HuH-7 (cell line): ENCODE measurements around the gene KLRK1.
"Not testable (repeated sequence)": the region's sequence is repeated elsewhere in the genome, so short reads cannot be mapped to it uniquely, and the experiment has no call there.

Source experiments
- DNase-seq: peaks from one replicate; pipeline ENCODE4 v3.0.0; 2011; ENCODE audit warnings: low spot score

KLRK1 gene

GRCh38 chr12:10388624-10389413, 1.0 kb downstream of the KLRK1 start:
- DNase-seq, result no peak

GRCh38 chr12:10387498-10387897, 2.3 kb downstream of the KLRK1 start:
- not testable (repeated sequence) for DNase-seq

DNA sequence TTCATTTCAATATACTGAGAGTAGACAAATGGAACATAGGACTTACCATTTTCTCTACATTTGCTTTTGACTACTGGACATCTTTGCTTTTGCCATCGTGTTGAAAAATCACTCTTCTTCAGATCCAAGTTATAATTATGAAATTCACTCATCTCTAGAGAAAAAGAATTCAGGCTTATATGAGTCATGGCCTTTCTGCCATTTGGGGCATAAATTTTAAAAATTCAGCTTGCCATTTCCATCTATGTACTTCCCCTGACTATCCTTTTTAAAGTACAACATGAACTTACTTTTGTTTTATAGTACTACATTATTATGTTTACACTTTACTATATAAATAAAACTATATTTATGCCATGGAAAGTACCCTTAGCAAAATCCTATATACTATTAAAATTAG, 3.0 kb downstream of the KLRK1 start:
- DNase-seq, result no peak

DNA sequence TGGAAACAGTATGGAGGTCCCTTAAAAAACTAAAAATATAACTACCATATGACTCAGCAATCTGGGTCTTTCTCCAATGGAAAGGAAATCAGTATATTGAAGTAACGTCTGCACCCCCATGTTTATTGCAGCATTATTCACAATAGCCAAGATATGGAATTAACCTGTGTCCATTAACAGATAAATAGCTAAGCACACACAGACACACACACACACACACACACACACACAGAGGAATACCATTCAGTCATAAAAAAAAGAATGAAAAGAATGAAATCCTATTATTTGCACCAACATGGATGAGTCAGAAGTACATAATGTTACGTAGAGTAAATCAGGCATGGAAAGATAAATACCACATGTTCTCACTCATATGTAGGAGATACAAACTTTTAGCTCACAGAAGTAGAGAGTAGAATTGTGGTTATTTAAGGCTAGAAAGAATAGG, 4.7 kb downstream of the KLRK1 start:
- DNase-seq, result no peak

- DNase-seq, result no peak
These were observed 5.7 kb downstream of the KLRK1 start for GRCh38 chr12:10384191-10384590.

DNA sequence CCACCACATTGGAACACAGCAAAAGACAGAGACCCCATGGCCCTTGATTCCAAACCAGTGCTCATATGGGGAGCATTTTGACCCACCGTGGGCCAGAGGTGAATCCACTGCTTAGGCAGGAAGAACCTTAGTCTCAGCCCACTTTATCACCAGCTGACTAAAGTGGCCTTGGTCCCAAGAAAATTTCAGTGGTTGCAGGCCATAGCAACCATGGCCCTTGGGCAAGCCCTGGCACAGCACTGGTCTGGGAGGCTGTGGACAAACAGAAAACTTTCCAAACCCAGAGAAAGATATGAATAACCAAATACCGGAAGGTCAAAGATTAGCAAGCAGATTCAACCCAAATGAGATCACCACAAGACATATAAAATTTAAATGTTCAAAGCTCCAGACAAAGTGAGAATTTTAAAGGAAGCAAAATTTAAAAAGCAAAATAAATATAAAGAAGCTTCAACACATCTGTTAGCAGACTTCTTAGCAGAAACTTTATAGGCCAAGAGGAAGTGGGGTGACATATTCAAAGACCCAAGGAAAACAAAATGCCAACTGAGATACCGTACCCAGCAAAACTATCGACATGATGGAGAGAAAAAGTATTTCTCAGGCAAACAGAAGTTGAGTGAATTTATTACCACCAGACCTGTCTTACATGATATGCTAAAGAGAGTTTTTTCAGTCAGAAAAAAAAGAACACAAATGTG, 7.8 kb downstream of the KLRK1 start:
- DNase-seq, result no peak

GRCh38 chr12:10378737-10379136, 11.1 kb downstream of the KLRK1 start:
- DNase-seq, result not testable (repeated sequence)

- no peak for DNase-seq
These were observed 15.2 kb downstream of the KLRK1 start for GRCh38 chr12:10374624-10375018.

- DNase-seq, result no peak
These were observed 17.3 kb downstream of the KLRK1 start for GRCh38 chr12:10372559-10372958.

DNA sequence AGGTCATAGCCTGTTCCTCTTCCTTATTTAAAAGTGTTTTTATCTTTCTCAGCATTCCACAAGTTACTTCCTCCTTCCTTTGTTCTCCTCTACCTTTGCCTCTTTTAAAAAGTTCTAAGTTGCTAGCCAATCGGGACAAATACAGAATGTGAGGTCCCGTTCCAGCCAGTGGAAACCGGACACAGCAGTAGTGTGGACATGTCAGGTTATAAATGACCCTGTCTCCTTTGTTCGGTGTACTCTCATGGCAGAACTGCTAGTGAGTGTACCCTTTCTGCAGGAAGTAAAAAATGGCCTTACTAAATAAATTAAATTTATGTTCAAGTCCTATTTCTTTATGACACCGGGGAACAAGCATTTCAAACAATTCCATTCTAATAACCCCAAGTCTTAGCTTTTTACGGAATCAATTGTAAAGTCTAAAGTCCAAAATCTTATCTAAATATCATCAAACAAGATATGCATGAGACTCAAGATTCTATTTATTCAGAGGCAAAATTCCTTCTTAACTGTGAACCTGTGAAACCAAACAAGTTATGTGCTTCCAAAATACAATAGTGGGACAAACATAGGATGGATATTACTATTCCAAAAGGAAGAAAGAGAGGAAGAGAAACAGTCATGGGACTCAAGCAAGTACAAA, 17.8 kb downstream of the KLRK1 start:
- not testable (repeated sequence) for DNase-seq

GRCh38 chr12:10369557-10370415, 20.1 kb downstream of the KLRK1 start:
- DNase-seq, result no peak

DNA sequence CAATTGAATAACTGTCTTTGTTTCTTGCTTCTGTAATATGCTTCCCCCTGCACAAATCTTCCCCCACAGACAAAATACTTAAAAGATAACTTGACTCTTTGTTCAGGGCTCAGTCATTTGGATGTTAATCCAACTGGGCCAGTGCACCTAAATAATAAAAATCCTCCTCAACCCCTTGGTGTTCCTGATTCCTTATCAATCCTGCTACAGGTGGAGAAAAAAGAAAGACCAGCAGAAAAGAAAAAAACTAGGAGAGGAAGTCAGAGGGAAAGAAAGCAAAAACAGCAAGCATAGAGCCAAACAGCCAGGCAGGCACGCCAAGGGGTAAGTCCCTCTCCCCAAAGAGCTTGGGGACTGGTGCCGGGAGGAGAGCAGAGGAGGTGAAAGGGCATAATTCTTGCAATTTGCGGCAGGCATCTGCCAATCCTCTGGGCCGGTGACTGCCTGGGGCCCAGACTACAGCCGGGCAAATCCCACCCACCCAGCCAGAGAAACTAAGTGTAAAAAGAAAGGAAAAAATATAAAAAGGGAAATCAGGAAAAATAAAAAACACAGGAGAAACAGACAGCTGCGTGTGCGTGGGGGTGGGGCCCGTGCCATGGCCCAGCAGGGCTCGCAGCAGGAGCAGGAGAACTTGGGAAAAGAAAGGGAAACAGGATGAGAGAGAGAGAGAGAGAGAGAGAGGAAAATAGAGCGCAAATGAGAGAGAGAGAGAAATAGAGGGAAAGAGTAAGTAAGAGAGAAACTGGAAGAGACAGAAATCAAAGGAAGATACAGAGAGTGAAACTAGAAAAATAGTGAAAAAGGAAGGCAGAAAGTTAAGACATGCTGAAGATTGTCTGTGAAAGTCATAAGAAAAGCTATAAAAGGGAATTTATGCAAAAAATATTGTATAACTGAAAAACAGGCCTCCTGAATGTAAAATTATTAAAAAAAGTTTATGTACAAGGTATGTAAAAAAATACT, 21.4 kb downstream of the KLRK1 start:
- no peak for DNase-seq

DNA sequence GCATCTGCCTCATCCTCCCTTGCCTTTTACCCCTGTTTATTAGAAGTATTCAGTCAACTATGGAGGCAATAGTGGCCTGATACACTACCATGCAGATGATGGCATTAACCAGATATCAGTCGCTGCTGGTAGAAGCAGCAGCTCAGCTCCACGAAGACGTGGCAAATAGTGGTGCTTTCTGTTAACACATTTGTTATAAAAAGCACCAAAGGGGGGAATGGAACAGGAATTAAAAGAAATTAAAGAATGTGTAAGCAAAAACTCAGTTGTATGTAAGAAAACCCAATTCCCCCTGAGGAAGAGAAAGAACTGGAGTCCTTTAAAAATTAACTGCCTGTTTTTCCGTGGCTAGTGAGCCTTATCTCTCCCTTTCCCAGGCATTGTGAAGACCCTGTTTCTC, 22.1 kb downstream of the KLRK1 start:
- not testable (repeated sequence) for DNase-seq

GRCh38 chr12:10366875-10367274, 23.0 kb downstream of the KLRK1 start:
- no peak for DNase-seq

DNA sequence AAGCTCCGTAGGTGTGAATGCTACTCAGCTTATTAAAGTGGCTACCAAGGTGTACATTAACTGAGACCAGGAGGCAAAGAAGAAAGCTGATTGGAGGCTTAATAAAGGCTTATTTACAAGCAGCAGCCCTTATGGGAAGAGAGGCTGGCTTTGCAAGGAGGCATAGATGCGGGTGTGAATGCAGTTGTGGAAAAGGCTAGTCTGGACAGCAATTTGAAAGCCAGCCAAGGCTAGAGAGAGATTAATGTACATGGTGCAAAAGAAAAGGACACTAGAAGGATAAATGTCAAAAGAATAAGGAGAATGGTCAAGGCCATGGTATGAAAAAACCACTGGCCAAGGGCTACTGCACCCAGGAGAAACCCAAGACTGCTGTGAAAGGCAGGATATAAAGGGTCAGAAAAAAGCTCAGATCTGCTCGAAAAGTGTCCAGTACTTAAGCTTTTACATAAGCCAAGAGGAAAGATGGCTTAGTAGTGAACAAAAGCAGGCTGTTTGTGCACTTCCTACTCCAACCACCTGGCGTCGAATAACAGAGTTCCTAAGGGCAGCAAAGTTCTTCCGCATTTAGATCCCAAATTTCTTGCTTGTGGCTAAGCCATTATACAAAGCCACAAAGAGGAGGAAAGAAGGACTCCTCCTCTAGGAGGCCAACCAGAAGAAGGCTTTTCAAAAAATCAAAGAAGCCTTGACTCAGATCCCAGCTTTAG, 24.0 kb downstream of the KLRK1 start:
- no peak for DNase-seq

DNA sequence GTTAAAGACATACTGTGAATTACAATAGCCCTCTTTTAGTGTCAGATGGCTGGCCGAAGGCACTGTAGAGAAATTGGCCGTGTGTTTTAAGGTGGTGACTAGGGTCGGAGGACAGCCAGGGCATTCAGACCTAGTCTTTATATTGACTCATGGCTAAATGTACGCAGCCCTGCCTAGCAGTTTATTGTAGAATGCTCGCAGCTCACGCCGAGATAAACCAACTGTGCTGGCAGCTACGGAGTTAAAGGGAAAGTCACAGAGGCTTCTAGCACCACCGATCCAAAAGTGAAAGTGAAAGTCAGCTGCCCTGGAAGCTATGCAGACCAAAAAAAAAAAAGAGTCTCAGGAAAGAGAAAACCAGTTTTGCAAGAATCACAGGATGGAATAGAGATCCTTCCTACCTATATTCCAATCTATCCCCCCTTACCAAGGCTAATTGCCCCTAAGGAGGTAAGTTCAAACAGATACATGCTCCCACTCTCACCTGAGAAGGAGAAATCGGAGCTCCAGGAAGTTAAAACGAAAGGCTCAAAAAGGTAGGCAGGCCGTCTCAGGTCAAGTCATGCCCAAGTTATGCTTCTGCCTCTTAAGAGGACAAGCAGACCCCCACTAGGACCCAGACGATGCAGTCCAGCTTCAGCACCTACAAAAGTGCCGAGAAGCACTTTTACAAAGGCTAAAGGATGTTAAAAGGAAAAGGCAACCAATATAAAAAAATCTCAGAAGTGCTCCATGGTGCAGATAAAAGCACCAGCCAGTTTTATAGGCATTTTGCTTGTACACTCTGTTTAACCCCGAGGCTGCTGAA, 24.8 kb downstream of the KLRK1 start:
- DNase-seq, result no peak

DNA sequence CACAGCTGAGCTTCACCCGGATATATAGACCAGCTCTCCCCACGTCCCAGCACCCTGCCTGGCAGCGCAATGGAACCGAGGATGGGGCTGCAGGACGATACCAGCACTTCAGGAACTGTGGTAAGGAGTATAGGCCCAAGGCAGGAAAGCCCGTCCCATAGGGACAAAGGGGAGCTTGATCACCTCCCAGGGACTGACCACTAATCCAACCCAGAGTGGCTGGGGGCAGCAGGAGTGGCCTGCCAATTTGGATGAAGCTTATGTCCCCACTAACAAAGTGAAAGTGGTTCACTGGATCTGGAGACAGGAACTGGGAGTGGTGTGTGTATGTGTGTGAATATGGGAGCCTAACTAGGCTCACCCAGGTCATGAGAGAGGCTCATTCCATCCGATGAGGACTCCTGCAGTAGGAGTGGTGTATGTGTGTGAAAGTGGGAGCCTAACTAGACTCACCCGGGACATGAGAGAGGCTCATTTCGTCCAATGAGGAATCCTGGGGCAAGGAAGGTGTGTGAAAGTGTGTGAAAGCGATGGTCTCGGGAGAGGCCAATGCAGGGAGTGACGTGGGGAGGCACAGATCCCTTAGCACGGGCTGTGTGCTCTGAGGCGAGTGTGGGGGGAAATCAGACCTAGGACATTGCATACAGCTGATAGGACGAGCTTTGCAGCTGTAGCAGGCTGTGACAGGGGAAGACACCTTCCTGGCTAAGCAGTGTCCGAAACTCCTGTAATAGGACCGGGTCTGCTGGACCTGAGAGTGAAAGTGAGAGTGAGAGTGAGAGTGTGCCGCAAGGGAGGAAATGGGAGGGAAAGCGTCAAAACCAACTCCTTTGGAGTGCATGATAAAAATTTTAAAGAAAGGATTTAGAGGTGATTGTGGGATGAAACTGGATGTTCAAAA, 25.7 kb downstream of the KLRK1 start:
- DNase-seq, result no peak

DNA sequence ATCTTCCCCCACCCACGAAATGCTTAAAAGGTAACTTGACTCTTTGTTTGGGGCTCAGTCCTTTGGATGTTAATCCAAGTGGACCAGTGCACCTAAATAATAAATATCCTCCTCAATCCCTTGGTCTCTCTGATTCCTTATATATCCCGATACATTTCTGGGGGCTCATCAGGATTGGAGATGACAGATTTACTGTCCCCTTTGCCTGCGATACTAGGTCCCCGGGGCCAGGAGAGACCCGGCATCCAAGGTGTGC, 26.3 kb downstream of the KLRK1 start:
- DNase-seq, result no peak
